GM18951 (cell line): Measurements from ENCODE around the gene PACSIN3.

ENCODE experiments used
- POLR2A ChIP-seq: IDR thresholded peaks from 4 replicates; pipeline ENCODE4 v1.6.1; 2011; ENCODE audit warnings: mild to moderate bottlenecking; ENCODE audit not compliant: insufficient read length, insufficient read depth; ENCODE audit errors: extremely low read depth
- in situ Hi-C: fragments of 300-500 bp; cut with MboI; formaldehyde crosslinking; loops from one replicate; pipeline ENCODE4 v1.12.0; 2022; ENCODE audit warnings: low sequenced_read_pairs, mixed read lengths, inconsistent platforms; ENCODE audit not compliant: unreplicated experiment

PACSIN3 gene

GRCh38 chr11:47152126-47152952 is 33.9 kb downstream of the PACSIN3 start:
- no peak for TF ChIP-seq POLR2A
- in situ Hi-C loops, result loop anchor here (10.0 kb wide), 2 partner anchors 238 to 268 kb away; partner anchors contain the start of gene LRP4

GRCh38 chr11:47149782-47150181 is 36.5 kb downstream of the PACSIN3 start:
- TF ChIP-seq POLR2A, result no peak
- in situ Hi-C loops, result loop anchor here (10.0 kb wide), 2 partner anchors 235 to 265 kb away; partner anchors contain the start of gene LRP4

GRCh38 chr11:47148903-47149531 is 37.2 kb downstream of the PACSIN3 start:
- no peak for TF ChIP-seq POLR2A
- in situ Hi-C loops, result no loop called here

- in situ Hi-C loops, result no loop called here
- no peak for TF ChIP-seq POLR2A
These were observed 38.0 kb downstream of the PACSIN3 start for GRCh38 chr11:47148270-47148669.

GRCh38 chr11:47147681-47148080 is 38.6 kb downstream of the PACSIN3 start:
- no peak for TF ChIP-seq POLR2A
- in situ Hi-C loops, result no loop called here

- in situ Hi-C loops, result no loop called here
- no peak for TF ChIP-seq POLR2A
These were observed 39.0 kb downstream of the PACSIN3 start for GRCh38 chr11:47147250-47147649.

- in situ Hi-C loops, result no loop called here
- no peak for TF ChIP-seq POLR2A
These were observed 41.7 kb downstream of the PACSIN3 start for GRCh38 chr11:47144541-47144940.

GRCh38 chr11:47143322-47143721 is 42.9 kb downstream of the PACSIN3 start:
- in situ Hi-C loops, result no loop called here
- no peak for TF ChIP-seq POLR2A

- no peak for TF ChIP-seq POLR2A
- in situ Hi-C loops, result no loop called here
These were observed 46.4 kb downstream of the PACSIN3 start for GRCh38 chr11:47139878-47140277.

GRCh38 chr11:47137476-47137875 is 48.8 kb downstream of the PACSIN3 start:
- in situ Hi-C loops, result no loop called here
- no peak for TF ChIP-seq POLR2A

GRCh38 chr11:47136921-47137320 is 49.3 kb downstream of the PACSIN3 start:
- in situ Hi-C loops, result no loop called here
- TF ChIP-seq POLR2A, result no peak

GRCh38 chr11:47136327-47136726 is 49.9 kb downstream of the PACSIN3 start:
- in situ Hi-C loops, result no loop called here

GRCh38 chr11:47132981-47133380 is 53.3 kb downstream of the PACSIN3 start:
- no peak for TF ChIP-seq POLR2A
- in situ Hi-C loops, result no loop called here

More at GRCh38 chr11:47136327-47136726, 49.9 kb downstream of the PACSIN3 start:
- TF ChIP-seq POLR2A, result no peak

- TF ChIP-seq POLR2A, result no peak
- in situ Hi-C loops, result no loop called here
These were observed 53.7 kb downstream of the PACSIN3 start for GRCh38 chr11:47132490-47132889.
